AG09319 (cell line): ENCODE data around the gene ARL15.
A peak's percentile ranks its signal among the peaks of the same experiment; 100 is the strongest.

Source experiments
- DNase-seq: peaks from one replicate; pipeline ENCODE4 v3.0.0-alpha.2; 2010; ENCODE audit warnings: low read depth; ENCODE audit errors: extremely low read depth
- TF ChIP-seq, protein P1 (sequence below): IDR thresholded peaks from 2 replicates; pipeline ENCODE4 v1.5.1; 2011; ENCODE audit warnings: low read depth, mild to moderate bottlenecking, inconsistent platforms, low read length, moderate library complexity

The ARL15 gene

GRCh38 chr5:54247226-54247625 lies 63.1 kb downstream of the ARL15 start:
- TF ChIP-seq, protein P1, sequence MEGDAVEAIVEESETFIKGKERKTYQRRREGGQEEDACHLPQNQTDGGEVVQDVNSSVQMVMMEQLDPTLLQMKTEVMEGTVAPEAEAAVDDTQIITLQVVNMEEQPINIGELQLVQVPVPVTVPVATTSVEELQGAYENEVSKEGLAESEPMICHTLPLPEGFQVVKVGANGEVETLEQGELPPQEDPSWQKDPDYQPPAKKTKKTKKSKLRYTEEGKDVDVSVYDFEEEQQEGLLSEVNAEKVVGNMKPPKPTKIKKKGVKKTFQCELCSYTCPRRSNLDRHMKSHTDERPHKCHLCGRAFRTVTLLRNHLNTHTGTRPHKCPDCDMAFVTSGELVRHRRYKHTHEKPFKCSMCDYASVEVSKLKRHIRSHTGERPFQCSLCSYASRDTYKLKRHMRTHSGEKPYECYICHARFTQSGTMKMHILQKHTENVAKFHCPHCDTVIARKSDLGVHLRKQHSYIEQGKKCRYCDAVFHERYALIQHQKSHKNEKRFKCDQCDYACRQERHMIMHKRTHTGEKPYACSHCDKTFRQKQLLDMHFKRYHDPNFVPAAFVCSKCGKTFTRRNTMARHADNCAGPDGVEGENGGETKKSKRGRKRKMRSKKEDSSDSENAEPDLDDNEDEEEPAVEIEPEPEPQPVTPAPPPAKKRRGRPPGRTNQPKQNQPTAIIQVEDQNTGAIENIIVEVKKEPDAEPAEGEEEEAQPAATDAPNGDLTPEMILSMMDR: no peak

GRCh38 chr5:54243483-54244080 lies 66.8 kb downstream of the ARL15 start:
- DNase-seq: peak; percentile 24
- TF ChIP-seq, protein P1: peak; percentile 77

More at GRCh38 chr5:54247226-54247625, 63.1 kb downstream of the ARL15 start:
- no peak for DNase-seq

DNA sequence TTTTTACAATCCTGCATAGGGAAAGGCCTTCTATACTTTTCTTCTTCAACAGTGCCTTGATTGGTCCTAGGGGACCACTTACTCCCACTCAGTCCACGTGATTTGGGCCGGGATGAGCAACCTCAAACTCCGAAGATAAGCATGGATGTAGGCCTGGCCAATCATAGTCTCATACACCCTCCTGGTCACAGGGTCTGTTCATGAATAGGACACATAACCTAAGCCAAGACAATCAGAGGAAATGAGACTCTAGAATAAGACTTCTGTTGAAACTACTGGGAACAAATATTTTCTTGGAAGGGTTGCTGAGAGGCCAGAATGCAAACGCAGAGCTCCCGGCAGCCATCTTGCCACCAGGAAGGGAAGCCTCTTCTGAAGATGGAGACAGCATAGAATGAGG lies 68.1 kb downstream of the ARL15 start:
- TF ChIP-seq, protein P1: no peak
- no peak for DNase-seq

GRCh38 chr5:54234304-54234933 lies 76.0 kb downstream of the ARL15 start:
- DNase-seq: peak; percentile 37
- TF ChIP-seq, protein P1: peak; percentile 59

DNA sequence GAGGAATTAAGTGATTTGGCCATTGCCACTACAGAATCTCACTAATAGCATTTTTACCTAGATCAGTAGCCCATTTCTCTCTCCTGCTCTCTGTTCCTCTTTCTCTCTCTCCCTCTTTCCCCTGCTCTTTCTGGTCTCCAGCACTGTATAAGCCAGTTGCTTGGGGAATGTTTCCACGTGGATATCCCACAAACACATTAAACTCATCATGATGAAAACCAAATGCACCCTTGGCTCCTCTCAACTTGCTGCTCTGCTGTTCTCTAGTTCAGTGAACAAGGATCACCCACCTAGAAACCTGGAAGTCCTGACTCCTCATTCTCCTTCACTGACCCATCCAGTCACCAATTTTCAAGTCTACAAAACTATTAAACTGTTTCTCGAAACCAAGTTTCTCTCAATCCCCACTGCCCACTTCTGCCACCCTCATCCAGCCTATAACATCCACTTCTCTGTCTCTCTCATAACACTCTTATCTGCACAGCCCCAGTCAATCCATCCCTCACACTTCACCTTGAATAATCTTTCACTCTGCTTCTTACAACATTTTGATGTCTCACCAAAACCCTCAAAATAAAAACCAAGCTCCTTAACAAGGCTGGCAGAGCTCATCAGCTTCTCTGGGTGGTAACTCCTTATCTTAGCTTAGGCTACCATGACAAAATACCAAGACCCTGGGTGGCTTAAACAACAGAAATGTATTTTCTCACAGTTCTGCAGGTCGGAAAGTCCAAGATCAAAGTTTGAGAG lies 79.3 kb downstream of the ARL15 start:
- TF ChIP-seq, protein P1: no peak
- DNase-seq: no peak

DNA sequence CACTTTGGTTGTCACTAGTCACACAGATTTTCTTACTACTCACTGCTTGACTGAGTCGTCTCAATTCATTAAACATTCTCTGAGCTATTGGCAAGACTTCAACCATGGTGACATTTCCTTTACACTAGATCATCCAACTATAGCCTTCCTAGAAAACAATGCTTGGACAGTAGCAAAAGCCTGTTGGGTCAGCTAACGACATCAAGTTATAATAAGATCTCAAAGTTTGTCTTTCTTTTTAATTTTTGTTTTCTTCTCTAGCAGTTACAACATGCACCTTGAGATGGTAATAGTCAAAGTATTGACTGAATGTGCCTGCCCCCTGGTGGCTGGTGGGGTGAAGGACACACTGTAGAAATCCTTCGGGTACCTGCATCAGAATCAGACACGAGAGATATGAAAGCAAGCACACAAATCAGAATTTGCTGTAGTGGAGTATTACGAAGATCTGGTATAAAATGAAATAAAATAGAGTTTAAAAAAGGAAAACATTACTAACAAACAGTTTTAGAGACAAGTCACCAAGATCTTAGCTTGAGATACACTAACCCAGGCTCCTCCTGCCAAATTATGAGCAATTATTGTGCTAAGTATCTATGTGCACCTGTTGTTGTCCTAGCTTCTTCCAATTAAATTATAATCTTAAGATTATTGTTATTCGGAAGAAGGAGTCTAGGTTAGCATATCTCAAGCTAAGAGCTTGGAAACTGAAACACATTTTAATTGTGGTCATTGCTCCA lies 81.2 kb downstream of the ARL15 start:
- TF ChIP-seq, protein P1: peak; percentile 91
- peak; percentile 35 for DNase-seq
